ENCODE measurements around the gene N4BP2L1. TPM values are rescaled to one million over a fixed set of nuclear protein-coding genes. Genes with fewer than 3 reads are reported as not detected.

The N4BP2L1 gene
- total RNA-seq, 2 donors from 2014 or later = 37.8 to 45.9 TPM

GRCh38 chr13:32426990-32427851 is 709 bp downstream of the N4BP2L1 start:
- no peaks in the 10 kb centered on the region for H3K27me3 Mint-ChIP-seq
- ATAC-seq (peak; percentile 48), DNase-seq (peak; percentile 41 to 46 (median 43))
- H3K36me3 Mint-ChIP-seq (ENCODE audit: low read depth) = peaks cover 12% of the 10 kb centered on the region
- H3K4me3 Mint-ChIP-seq = peak overlapping the region; percentile 99
- peaks cover 42% of the 10 kb centered on the region for H3K4me1 Mint-ChIP-seq
- H3K27ac Mint-ChIP-seq = peak overlapping the region; percentile 97
- H3K9me3 ChIP-seq (ENCODE audit: control insufficient read depth, low read length, poor library complexity, severe bottlenecking) = no peaks in the 10 kb centered on the region

- H3K4me3 Mint-ChIP-seq = peak overlapping the region; percentile 99
- H3K36me3 Mint-ChIP-seq (ENCODE audit: low read depth) = peaks cover 12% of the 10 kb centered on the region
- H3K9me3 ChIP-seq (ENCODE audit: control insufficient read depth, low read length, poor library complexity, severe bottlenecking) = no peaks in the 10 kb centered on the region
- DNase-seq = peak in 1 of 3 donors; percentile 7
- ATAC-seq = peak; percentile 58
- H3K27me3 Mint-ChIP-seq = no peaks in the 10 kb centered on the region
- peak overlapping the region; percentile 97 for H3K27ac Mint-ChIP-seq
- H3K4me1 Mint-ChIP-seq = peaks cover 42% of the 10 kb centered on the region
Measured at GRCh38 chr13:32426191-32426989, 1.5 kb downstream of the N4BP2L1 start.

GRCh38 chr13:32425158-32425557 is 2.8 kb downstream of the N4BP2L1 start:
- peak overlapping the region; percentile 97 for H3K27ac Mint-ChIP-seq
- H3K4me1 Mint-ChIP-seq = peaks cover 41% of the 10 kb centered on the region
- DNase-seq (no peak), ATAC-seq (no peak)
- peak overlapping the region; percentile 74 for H3K4me3 Mint-ChIP-seq
- H3K36me3 Mint-ChIP-seq (ENCODE audit: low read depth) = peaks cover 12% of the 10 kb centered on the region
- H3K9me3 ChIP-seq (ENCODE audit: control insufficient read depth, low read length, poor library complexity, severe bottlenecking) = no peaks in the 10 kb centered on the region
- H3K27me3 Mint-ChIP-seq = no peaks in the 10 kb centered on the region

- DNase-seq (no peak), ATAC-seq (no peak)
- H3K27me3 Mint-ChIP-seq = no peaks in the 10 kb centered on the region
- peak overlapping the region; percentile 97 for H3K27ac Mint-ChIP-seq
- H3K4me1 Mint-ChIP-seq = peaks cover 39% of the 10 kb centered on the region
- peaks cover 14% of the 10 kb centered on the region for H3K36me3 Mint-ChIP-seq (ENCODE audit: low read depth)
- no peaks in the 10 kb centered on the region for H3K9me3 ChIP-seq (ENCODE audit: control insufficient read depth, low read length, poor library complexity, severe bottlenecking)
- no peak overlapping the region for H3K4me3 Mint-ChIP-seq
Measured at GRCh38 chr13:32423592-32423991, 4.3 kb downstream of the N4BP2L1 start.

GRCh38 chr13:32419862-32420261 is 8.1 kb downstream of the N4BP2L1 start:
- peaks cover 14% of the 10 kb centered on the region for H3K36me3 Mint-ChIP-seq (ENCODE audit: low read depth)
- H3K4me3 Mint-ChIP-seq = no peak overlapping the region
- no peak for DNase-seq
- H3K4me1 Mint-ChIP-seq = peaks cover 26% of the 10 kb centered on the region
- no peak for ATAC-seq
- no peaks in the 10 kb centered on the region for H3K27me3 Mint-ChIP-seq
- no peaks in the 10 kb centered on the region for H3K9me3 ChIP-seq (ENCODE audit: control insufficient read depth, low read length, poor library complexity, severe bottlenecking)
- peak overlapping the region; percentile 74 for H3K27ac Mint-ChIP-seq

- no peaks in the 10 kb centered on the region for H3K27me3 Mint-ChIP-seq
- peaks cover 15% of the 10 kb centered on the region for H3K4me1 Mint-ChIP-seq
- H3K9me3 ChIP-seq (ENCODE audit: control insufficient read depth, low read length, poor library complexity, severe bottlenecking) = no peaks in the 10 kb centered on the region
- H3K4me3 Mint-ChIP-seq = no peak overlapping the region
- peaks cover 6% of the 10 kb centered on the region for H3K36me3 Mint-ChIP-seq (ENCODE audit: low read depth)
- DNase-seq (no peak), ATAC-seq (no peak)
- H3K27ac Mint-ChIP-seq = no peak overlapping the region
Measured at GRCh38 chr13:32417995-32418394, 9.9 kb downstream of the N4BP2L1 start.

- H3K27ac Mint-ChIP-seq = no peak overlapping the region
- H3K27me3 Mint-ChIP-seq = no peaks in the 10 kb centered on the region
- peaks cover 18% of the 10 kb centered on the region for H3K4me1 Mint-ChIP-seq
- ATAC-seq (peak; percentile 63), DNase-seq (no peak)
- H3K4me3 Mint-ChIP-seq = no peak overlapping the region
- no peaks in the 10 kb centered on the region for H3K9me3 ChIP-seq (ENCODE audit: control insufficient read depth, low read length, poor library complexity, severe bottlenecking)
- H3K36me3 Mint-ChIP-seq (ENCODE audit: low read depth) = peaks cover 7% of the 10 kb centered on the region
Measured at GRCh38 chr13:32415019-32415418, 12.9 kb downstream of the N4BP2L1 start.

- no peaks in the 10 kb centered on the region for H3K27me3 Mint-ChIP-seq
- no peaks in the 10 kb centered on the region for H3K9me3 ChIP-seq (ENCODE audit: control insufficient read depth, low read length, poor library complexity, severe bottlenecking)
- DNase-seq (no peak), ATAC-seq (no peak)
- no peak overlapping the region for H3K4me3 Mint-ChIP-seq
- H3K27ac Mint-ChIP-seq = peak overlapping the region; percentile 63
- peaks cover 9% of the 10 kb centered on the region for H3K36me3 Mint-ChIP-seq (ENCODE audit: low read depth)
- H3K4me1 Mint-ChIP-seq = peaks cover 21% of the 10 kb centered on the region
Measured at GRCh38 chr13:32414580-32414979, 13.3 kb downstream of the N4BP2L1 start.

GRCh38 chr13:32413284-32413683 is 14.6 kb downstream of the N4BP2L1 start:
- H3K4me1 Mint-ChIP-seq = peaks cover 25% of the 10 kb centered on the region
- peak overlapping the region; percentile 63 for H3K27ac Mint-ChIP-seq
- DNase-seq (no peak), ATAC-seq (no peak)
- H3K9me3 ChIP-seq (ENCODE audit: control insufficient read depth, low read length, poor library complexity, severe bottlenecking) = no peaks in the 10 kb centered on the region
- H3K4me3 Mint-ChIP-seq = no peak overlapping the region
- H3K36me3 Mint-ChIP-seq (ENCODE audit: low read depth) = peaks cover 7% of the 10 kb centered on the region
- no peaks in the 10 kb centered on the region for H3K27me3 Mint-ChIP-seq

GRCh38 chr13:32409561-32410421 is 18.1 kb downstream of the N4BP2L1 start:
- Mint-ChIP-seq H3K36me3 (ENCODE audit: low read depth) (peaks cover 5% of the 10 kb centered on the region), H3K27me3 (no peaks in the 10 kb centered on the region), H3K4me3 (no peak overlapping the region), H3K4me1 (peaks cover 20% of the 10 kb centered on the region), H3K27ac (peak overlapping the region; percentile 84)
- no peaks in the 10 kb centered on the region for H3K9me3 ChIP-seq (ENCODE audit: control insufficient read depth, low read length, poor library complexity, severe bottlenecking)
- DNase-seq (no peak), ATAC-seq (no peak)

- H3K4me1 Mint-ChIP-seq = peaks cover 20% of the 10 kb centered on the region
- ATAC-seq (no peak), DNase-seq (no peak)
- H3K27ac Mint-ChIP-seq = peak overlapping the region; percentile 84
- H3K27me3 Mint-ChIP-seq = no peaks in the 10 kb centered on the region
- H3K9me3 ChIP-seq (ENCODE audit: control insufficient read depth, low read length, poor library complexity, severe bottlenecking) = no peaks in the 10 kb centered on the region
- peak overlapping the region; percentile 25 for H3K4me3 Mint-ChIP-seq
- peaks cover 5% of the 10 kb centered on the region for H3K36me3 Mint-ChIP-seq (ENCODE audit: low read depth)
Measured at GRCh38 chr13:32409001-32409313, 19.0 kb downstream of the N4BP2L1 start.

GRCh38 chr13:32408296-32409000 is 19.5 kb downstream of the N4BP2L1 start:
- Mint-ChIP-seq H3K36me3 (ENCODE audit: low read depth) (peaks cover 5% of the 10 kb centered on the region), H3K4me3 (peak overlapping the region; percentile 84), H3K4me1 (peaks cover 20% of the 10 kb centered on the region), H3K27me3 (no peaks in the 10 kb centered on the region), H3K27ac (peak overlapping the region; percentile 84)
- ATAC-seq (no peak), DNase-seq (no peak)
- no peaks in the 10 kb centered on the region for H3K9me3 ChIP-seq (ENCODE audit: control insufficient read depth, low read length, poor library complexity, severe bottlenecking)
